ENCODE data around the gene PTEN.

- TF ChIP-seq CTCF (IDR thresholded peaks at IDR 0.05) (no peak), POLR2A (IDR thresholded peaks at IDR 0.05) (no peak)
These were observed 4.9 kb downstream of the PTEN start for GRCh38 chr10:87868277-87868676.
